Smooth muscle cell (in vitro differentiated cells): Measurements from ENCODE around the gene C14orf180. TPM values are rescaled to one million over a fixed set of nuclear protein-coding genes. Genes with fewer than 3 reads are reported as not detected.

Experiments used
- DNase-seq: peaks from one replicate; lab custom pipeline; 2025; ENCODE audit not compliant: unreplicated experiment; lab: John Stamatoyannopoulos, UW
- H2AFZ ChIP-seq: fragments of 200-600 bp; sonication (generic); 2 replicates; pipeline ENCODE4 v1.6.0; 2016; ENCODE audit warnings: antibody characterized with exemption, low read depth, mild to moderate bottlenecking
- H3F3A ChIP-seq: fragments of 200-600 bp; sonication (generic); 2 replicates; pipeline ENCODE4 v1.6.0; 2017; ENCODE audit warnings: antibody characterized with exemption, low read depth
- H3K27ac ChIP-seq: fragments of 200-600 bp; sonication (generic); 2 replicates; pipeline ENCODE4 v1.5.1; 2016; ENCODE audit warnings: low read depth, mild to moderate bottlenecking
- H3K27me3 ChIP-seq: fragments of 200-600 bp; sonication (generic); 2 replicates; pipeline ENCODE4 v1.6.1; 2016; ENCODE audit warnings: low read depth, mild to moderate bottlenecking
- H3K36me3 ChIP-seq: fragments of 200-600 bp; sonication (generic); 2 replicates; pipeline ENCODE4 v1.5.1; 2016; ENCODE audit warnings: low read depth
- H3K4me1 ChIP-seq: fragments of 200-600 bp; sonication (generic); 2 replicates; pipeline ENCODE4 v1.5.1; 2016; ENCODE audit warnings: low read depth
- H3K4me2 ChIP-seq: fragments of 200-600 bp; sonication (generic); 2 replicates; pipeline ENCODE4 v1.6.0; 2016; ENCODE audit warnings: mild to moderate bottlenecking
- H3K4me3 ChIP-seq: fragments of 200-600 bp; sonication (generic); 2 replicates; pipeline ENCODE4 v1.5.1; 2016; ENCODE audit warnings: mild to moderate bottlenecking
- H3K79me2 ChIP-seq: fragments of 200-600 bp; sonication (generic); 2 replicates; pipeline ENCODE4 v1.6.0; 2016; ENCODE audit warnings: low read depth, mild to moderate bottlenecking
- H3K9ac ChIP-seq: fragments of 200-600 bp; sonication (generic); 2 replicates; pipeline ENCODE4 v1.6.0; 2016; ENCODE audit warnings: low read depth
- H3K9me3 ChIP-seq: fragments of 200-600 bp; sonication (generic); replicated peaks from 2 replicates; pipeline ENCODE4 v1.5.1; 2016; ENCODE audit warnings: low read depth
- H4K20me1 ChIP-seq: fragments of 200-600 bp; sonication (generic); 2 replicates; pipeline ENCODE4 v1.6.0; 2016; ENCODE audit warnings: low read depth
- WGBS: methylation state at CpG from one replicate; pipeline ENCODE4 v1.1.7; 2016; ENCODE audit warnings: low lambda C conversion rate; 5-methylcytosine and 5-hydroxymethylcytosine counted together
- polyA plus RNA-seq: library from polyadenylated mRNA; unstranded; fragments of >200 nt; fragmentation: Nextera tagmentation; extraction: Ambion mirVana; gene quantifications from 2 replicates; pipeline ENCODE4 v1.2.1, GENCODE V29; 2016
- total RNA-seq: library from RNA; depleted of rRNA; stranded (reverse); fragments of >200 nt; gene quantifications from 2 replicates; pipeline ENCODE4 v1.2.3, GENCODE V29; 2014
- TF ChIP-seq, protein P1 (sequence below): fragments of 200-600 bp; sonication (generic); IDR thresholded peaks from 2 replicates; pipeline ENCODE4 v1.5.1; 2017; ENCODE audit warnings: borderline replicate concordance, mild to moderate bottlenecking, antibody characterized with exemption; ENCODE audit not compliant: insufficient read depth, poor library complexity, severe bottlenecking

The C14orf180 gene
- total and polyA plus RNA-seq, 2 experiments from 2014 or later, result 0.63 to 1.2 TPM

DNA sequence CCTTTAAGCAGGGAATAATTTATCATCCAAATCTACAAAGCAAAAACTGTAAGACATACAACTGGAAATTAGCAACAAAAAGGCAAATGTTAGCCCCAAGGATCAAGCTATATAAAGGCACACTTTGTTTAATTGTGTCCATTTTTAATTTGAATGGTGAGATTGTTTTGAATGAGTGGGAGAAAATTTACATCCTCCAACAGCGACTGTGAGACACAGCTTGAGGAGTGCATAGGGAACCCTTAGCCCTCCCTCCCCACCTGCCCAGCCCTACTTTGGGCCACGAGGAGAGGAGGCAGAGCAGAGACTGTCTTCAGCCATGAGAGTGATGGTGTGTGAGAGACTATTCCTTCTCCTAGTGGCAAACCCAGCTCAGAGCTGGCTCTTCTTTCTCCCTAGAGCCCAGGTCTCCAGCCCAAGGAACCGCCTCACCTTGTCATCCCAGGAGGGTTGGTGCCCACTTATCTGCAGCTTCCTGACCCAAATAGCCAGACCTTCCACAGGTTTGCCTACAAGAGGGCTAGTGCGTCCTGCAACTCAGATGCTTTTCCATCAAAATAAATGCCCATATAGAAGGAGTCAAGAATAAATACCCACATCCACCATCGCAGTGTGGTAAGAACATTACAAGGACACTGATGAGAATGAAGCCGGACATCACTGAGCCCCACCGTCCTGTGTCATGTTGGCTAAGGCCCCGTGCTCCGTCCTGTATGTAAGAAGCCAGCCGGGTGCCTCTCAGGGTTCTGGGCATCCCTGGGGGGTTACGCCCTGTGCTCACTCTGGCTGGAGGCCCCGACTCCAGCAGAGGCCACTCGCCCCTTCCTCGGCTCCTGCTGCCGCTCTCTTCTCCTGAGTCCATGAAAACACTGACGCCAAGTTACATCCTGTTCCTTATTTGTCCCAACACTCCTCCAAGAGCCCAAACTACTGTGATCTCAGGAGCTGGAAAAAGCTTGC, 36.4 kb upstream of the C14orf180 start:
- no peaks in the 10 kb centered on the region for H4K20me1 ChIP-seq
- no peak overlapping the region for H3K27ac ChIP-seq
- peak overlapping the region; percentile 2 for H2AFZ ChIP-seq
- H3K4me2 ChIP-seq, result no peak overlapping the region
- no peaks in the 10 kb centered on the region for H3K79me2 ChIP-seq
- H3K36me3 ChIP-seq, result no peaks in the 10 kb centered on the region
- H3K27me3 ChIP-seq, result no peaks in the 10 kb centered on the region
- TF ChIP-seq, protein P1, sequence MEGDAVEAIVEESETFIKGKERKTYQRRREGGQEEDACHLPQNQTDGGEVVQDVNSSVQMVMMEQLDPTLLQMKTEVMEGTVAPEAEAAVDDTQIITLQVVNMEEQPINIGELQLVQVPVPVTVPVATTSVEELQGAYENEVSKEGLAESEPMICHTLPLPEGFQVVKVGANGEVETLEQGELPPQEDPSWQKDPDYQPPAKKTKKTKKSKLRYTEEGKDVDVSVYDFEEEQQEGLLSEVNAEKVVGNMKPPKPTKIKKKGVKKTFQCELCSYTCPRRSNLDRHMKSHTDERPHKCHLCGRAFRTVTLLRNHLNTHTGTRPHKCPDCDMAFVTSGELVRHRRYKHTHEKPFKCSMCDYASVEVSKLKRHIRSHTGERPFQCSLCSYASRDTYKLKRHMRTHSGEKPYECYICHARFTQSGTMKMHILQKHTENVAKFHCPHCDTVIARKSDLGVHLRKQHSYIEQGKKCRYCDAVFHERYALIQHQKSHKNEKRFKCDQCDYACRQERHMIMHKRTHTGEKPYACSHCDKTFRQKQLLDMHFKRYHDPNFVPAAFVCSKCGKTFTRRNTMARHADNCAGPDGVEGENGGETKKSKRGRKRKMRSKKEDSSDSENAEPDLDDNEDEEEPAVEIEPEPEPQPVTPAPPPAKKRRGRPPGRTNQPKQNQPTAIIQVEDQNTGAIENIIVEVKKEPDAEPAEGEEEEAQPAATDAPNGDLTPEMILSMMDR, result no peak
- H3K9me3 ChIP-seq, result no peaks in the 10 kb centered on the region
- H3K4me3 ChIP-seq, result no peak overlapping the region
- 88% methylated on average over 16 of the region's 16 CpGs for WGBS
- no peak for DNase-seq
- no peak overlapping the region for H3K9ac ChIP-seq
- H3K4me1 ChIP-seq, result no peaks in the 10 kb centered on the region
- no peaks in the 10 kb centered on the region for H3F3A ChIP-seq

DNA sequence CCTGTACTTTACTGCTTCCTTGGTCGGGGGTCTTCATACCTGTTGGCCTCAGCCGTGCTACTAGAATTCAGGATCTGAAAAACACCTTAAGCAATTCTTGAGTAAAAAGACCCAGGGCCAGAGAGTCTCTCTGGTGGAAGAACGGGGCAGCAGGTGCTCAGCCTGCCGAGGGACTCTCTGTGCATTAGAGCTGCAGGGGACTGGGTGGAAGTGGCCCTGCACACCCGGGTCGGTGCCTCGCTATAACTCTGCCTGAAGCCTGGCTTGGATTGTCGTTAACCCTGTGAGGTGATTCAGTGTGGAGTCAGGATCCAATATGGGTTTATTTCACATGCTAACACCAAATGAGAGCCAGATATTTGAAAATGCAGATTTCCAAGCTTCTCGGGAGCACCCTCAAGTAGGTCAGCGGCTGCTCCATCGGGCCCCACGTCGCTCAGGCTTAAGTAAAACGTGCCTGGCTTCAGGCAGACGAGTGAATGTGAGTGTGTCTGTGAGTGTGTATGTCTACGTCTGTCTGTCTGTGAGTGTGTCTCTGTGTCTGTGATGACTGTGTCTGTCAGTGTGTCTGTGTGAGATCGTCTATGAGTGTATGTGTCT, 35.1 kb upstream of the C14orf180 start:
- Histone ChIP-seq H3F3A (no peaks in the 10 kb centered on the region), H3K79me2 (no peaks in the 10 kb centered on the region), H3K4me2 (no peak overlapping the region), H3K9me3 (no peaks in the 10 kb centered on the region), H3K9ac (no peak overlapping the region), H3K4me3 (no peak overlapping the region), H3K4me1 (no peaks in the 10 kb centered on the region), H3K27ac (no peak overlapping the region), H4K20me1 (no peaks in the 10 kb centered on the region), H3K27me3 (no peaks in the 10 kb centered on the region), H3K36me3 (no peaks in the 10 kb centered on the region), H2AFZ (no peak overlapping the region)
- TF ChIP-seq, protein P1, result no peak
- DNase-seq, result no peak
- WGBS, result 78% methylated on average over 17 of the region's 17 CpGs

DNA sequence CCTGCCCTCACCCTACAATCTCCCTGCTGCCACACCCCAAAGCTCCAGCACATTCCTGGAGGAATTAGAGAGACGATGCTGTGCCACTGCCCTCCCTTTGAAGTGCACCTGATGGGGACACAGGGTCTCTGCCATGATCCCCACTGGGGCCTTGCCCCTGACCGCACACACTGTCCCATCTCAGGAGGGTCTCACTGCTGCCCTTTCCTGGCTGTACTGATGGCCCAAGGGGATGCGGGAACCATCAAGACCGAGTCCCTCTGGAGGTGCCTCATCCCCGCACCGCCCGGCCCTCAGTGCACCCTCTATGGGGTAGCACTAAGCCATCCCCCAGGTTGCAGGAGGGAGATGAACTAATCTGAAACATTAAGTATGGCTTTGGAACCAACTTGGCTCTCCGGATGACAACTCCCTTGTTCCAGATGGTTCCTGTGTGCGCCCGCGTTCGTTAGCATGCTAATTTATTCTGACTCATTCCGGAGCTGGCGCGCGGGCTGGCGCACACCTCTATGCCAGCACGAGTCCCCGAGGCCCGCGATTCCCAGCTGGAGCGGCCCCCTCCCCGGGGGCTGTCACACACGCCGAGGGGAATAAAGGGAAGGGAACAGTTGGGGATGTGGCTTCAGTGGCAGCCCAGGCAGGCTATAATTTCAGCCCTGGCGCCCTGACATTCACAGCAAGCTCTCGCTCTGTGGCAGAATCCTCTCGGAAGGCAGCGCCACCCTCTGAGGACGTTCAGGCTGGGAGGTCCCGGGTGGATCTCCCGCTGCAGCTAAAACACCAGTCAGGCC, 34.2 kb upstream of the C14orf180 start:
- no peaks in the 10 kb centered on the region for H3K27me3 ChIP-seq
- H3K27ac ChIP-seq, result no peak overlapping the region
- DNase-seq, result no peak
- no peak overlapping the region for H3K4me3 ChIP-seq
- H3K79me2 ChIP-seq, result no peaks in the 10 kb centered on the region
- TF ChIP-seq, protein P1, result no peak
- no peaks in the 10 kb centered on the region for H3K36me3 ChIP-seq
- H2AFZ ChIP-seq, result no peak overlapping the region
- H3K9me3 ChIP-seq, result no peaks in the 10 kb centered on the region
- 87% methylated on average over 32 of the region's 32 CpGs for WGBS
- H3K4me1 ChIP-seq, result no peaks in the 10 kb centered on the region
- H4K20me1 ChIP-seq, result no peaks in the 10 kb centered on the region
- H3K4me2 ChIP-seq, result no peak overlapping the region
- no peak overlapping the region for H3K9ac ChIP-seq
- H3F3A ChIP-seq, result no peaks in the 10 kb centered on the region
